ENCODE data around the gene CD8B.

GRCh38 chr2:86786001-86786536 is 75.6 kb downstream of the CD8B start:
- no peak for TF ChIP-seq CTCF (IDR thresholded peaks at IDR 0.05)
- no peak for TF ChIP-seq REST (IDR thresholded peaks at IDR 0.05; ENCODE audit: low read depth, low read length)
- TF ChIP-seq RXRA (IDR thresholded peaks at IDR 0.05; ENCODE audit: borderline replicate concordance, low read depth), result no peak
- TF ChIP-seq MAX (IDR thresholded peaks at IDR 0.05; ENCODE audit: low read depth), result no peak
- no peak for TF ChIP-seq USF2 (IDR thresholded peaks at IDR 0.05; ENCODE audit: borderline replicate concordance, low read depth, low read length)
- no peak for TF ChIP-seq ZBTB33 (IDR thresholded peaks at IDR 0.05; ENCODE audit: borderline replicate concordance, low read depth)
- TF ChIP-seq GABPA (IDR thresholded peaks at IDR 0.05; ENCODE audit: low read depth), result no peak
- no peak for TF ChIP-seq TEAD4 (IDR thresholded peaks at IDR 0.05; ENCODE audit: borderline replicate concordance, insufficient read depth)
- TF ChIP-seq YY1 (IDR thresholded peaks at IDR 0.05; ENCODE audit: low read depth), result no peak
- no peak for TF ChIP-seq PBX3 (IDR thresholded peaks at IDR 0.05)
- no peak for TF ChIP-seq RAD21 (IDR thresholded peaks at IDR 0.05; ENCODE audit: low read length)
- no peak for TF ChIP-seq JUND (IDR thresholded peaks at IDR 0.05)
- TF ChIP-seq NFIC (IDR thresholded peaks at IDR 0.05; ENCODE audit: borderline replicate concordance), result no peak
- TF ChIP-seq TCF12 (IDR thresholded peaks at IDR 0.05), result no peak

Data from SK-N-SH (cell line).